Measurements from ENCODE around the gene SESN1.
"Not testable (repeated sequence)": the region's sequence is repeated elsewhere in the genome, so short reads cannot be mapped to it uniquely, and the experiment has no call there.

SESN1 gene

DNA sequence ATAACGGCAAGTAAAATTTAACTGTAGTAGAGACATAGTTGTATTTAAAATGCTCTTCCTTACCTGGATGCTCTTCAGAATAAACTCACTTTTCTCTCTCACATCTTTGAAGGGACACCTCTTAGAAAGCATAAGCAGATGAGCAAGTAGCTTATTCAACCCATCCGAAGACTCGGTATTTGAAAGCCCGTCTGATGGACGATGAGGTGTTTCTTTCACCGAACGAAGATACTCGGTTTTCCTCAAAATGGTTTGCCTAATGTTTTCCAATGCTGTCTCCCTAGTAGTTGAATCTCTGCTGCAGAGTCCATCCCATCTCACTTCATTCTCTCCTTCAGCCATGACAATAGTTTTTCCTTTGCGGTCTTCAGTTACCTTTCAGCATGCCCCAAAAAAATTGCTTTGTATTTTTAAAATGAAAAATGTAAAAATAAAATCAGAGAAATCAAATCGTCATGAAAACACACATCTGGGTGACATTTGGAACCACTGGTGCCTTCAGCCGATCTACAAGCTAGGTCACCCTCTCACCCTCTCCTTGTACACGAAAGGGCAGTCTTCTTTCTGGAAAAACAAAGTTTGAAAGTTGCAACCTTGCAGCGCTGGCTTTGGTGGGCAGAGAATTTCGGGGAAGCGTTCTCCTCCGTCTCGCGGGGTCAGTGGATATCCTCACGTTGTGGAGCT is 772 bp downstream of the SESN1 start:
- DNase-seq, result no peak

DNA sequence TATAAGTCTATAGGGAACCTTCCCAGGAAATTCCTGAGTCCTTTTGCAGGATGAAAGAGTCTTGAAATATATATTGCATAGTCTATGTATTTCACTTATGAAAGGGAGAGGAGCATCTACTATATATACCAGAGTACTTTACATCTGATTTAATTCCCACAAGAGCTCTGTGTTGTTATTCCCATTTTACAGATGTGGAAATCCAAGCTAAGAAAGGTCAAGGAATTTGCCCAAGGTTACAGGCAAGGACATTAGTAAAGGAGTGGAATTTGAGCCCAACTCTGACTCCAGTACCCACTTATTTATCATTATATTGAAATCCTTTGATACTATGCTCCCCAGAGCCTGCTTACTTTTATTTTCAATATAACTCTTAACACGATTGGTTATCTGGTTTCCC is 2.6 kb downstream of the SESN1 start:
- no peak for DNase-seq

DNA sequence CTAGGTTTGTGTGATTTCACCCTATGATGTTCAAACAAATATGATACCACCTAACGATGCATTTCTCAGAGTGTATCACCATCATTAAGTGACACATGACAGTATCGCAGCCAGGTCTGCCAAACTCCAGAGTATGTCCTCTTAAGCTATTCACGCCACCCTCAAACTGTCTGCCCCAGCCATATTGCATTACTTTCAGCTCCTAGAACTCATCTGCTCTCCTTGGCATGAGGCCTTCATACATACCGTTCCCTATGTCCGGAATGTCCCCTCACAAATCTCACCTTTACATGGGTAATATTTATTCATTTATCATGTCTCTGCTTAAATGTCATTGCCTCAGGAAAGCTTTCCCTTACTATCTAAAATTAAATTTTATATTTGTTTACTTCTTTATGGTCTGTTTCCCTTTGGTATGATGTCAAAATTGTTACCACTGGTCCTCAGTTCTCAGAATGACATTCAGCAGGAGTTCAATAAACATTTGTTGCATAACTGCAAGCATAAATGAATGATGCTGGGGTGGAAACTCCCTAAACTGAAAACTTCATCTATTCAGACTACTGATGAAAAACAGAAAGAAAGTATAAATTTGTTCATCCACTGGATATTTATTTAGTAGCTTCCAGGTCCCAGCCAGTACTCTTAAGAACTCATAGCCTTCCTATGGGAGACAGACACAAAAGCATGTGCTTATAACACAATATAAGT is 3.2 kb downstream of the SESN1 start:
- DNase-seq, result no peak

DNA sequence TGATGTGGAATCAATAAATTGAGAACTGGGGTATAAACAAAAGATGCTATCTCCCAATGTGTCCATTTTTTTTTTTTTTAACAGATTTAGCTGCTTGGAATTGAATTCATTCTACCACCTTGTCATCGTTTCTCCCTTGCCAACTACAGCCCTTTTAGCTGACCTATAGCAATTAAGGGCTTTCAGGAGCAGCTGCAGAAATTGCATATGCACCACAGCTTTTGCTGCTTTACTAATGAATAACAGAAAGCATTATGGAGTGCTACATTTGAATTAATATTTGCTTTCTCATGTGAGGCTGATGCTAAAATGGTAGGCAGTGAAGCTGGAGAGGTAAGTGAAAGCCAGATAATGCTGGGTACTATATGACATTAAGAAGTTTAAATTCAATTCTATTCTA is 5.7 kb downstream of the SESN1 start:
- DNase-seq, result no peak

DNA sequence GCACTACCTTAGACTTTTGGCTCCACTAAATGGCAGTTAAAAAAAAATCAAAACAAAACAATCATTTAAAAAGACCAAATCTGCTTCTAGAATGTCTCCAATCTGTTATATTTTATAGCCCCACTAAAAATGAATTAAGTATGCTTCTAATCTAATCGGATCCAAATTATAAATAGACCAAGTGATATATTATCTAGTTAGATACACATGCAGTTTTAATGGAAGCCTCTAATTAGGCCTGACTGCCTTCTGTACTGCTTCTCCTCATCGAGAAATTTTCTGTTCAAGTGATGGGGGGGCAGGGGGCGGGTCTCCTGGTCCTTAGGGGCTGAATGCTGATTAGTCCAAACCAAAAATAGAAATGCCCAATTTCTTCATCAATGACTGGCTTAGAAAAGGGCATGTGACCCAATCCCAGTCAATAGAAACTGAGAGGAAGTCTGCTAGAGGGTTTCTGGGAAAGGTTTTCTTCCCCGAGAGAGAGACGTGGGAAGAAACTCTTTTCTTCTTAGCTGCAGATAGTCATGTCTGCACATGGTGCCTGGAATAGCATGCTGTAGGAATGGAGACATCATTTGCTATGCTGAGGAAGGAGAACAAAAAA is 6.9 kb downstream of the SESN1 start:
- no peak for DNase-seq

DNA sequence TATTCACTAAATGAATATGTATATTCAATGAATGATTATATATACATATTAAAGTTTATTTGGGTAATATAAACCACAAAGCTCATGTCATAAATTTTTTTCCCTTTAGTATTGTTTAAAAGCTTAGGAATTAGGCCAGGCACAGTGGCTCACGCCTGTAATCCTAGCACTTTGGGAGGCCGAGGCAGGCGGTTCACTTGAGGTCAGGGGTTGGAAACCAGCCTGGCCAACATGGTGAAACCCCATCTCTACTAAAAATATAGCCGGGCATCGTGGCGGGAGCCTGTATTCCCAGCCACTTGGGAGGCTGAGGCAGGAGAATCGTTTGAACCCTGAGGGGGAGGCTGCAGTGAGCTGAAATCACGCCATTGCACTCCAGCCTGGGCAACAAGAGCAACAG is 10.5 kb downstream of the SESN1 start:
- DNase-seq, result not testable (repeated sequence)

DNA sequence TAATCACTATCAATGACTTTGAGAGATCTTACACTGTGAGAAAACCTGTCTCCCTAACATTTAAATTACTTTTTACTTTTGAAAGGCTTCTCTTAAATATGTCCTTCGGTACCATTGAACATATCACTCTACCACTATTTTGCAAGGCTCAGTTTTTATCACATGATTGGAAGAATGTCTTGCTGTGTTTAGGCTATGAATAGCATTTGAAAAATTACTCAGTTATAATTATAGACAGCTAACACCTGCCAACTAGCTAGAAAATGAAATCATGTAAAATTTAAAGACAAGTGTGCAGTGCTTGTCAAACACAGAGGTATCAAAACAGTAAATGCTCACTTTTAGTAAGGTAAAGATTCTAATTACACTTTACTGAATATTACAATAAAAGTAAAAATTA is 11.0 kb downstream of the SESN1 start:
- DNase-seq, result no peak

DNA sequence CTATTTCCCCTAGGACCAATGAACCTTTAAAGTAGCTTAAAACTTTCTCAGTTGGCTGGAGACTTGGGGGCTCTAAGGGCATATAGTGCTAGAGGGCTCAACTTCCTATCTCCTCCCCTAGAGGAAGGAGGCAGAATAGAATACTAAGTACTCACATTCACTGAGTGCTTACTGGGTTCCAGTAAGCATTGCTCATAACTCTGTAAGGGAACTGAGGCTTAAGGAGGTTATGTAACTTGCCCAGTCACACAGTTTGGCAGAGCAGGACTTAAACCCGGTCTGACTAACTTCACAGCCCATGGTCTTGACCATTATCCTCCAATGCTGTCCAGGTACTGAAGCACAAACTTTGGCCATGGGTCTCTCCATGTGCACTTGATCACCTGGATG is 12.5 kb downstream of the SESN1 start:
- DNase-seq, result no peak

DNA sequence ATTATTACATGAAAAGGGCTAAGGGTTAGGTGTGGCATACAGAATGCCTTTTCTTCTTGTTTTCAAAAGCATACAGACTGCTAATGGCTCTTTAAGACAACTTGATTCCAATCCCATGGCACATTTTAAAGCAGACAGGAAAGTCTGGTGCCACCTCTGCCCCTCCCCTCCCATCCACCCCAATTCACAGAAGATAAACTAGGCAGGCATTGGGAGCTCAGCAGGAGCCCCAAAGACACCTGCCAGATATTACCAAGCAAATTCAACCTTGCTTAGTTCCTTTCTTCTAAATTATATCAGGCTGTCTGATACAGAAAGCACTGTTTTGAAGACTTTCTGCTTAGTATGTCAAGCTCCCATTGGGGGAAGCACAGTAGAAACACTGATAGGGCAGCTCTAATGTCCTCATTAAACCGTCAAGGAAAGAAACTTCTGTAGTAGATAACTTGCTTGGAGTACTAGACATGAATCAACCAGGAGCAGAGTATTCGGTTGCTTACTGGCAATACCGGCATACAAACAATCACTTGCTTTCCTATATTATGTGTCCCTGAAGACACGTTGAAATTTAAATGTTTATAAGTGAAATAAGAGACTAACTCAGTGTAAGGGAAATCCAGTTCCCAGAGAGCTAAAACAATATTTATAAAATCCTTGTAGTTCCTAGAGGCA is 13.0 kb downstream of the SESN1 start:
- DNase-seq, result no peak

DNA sequence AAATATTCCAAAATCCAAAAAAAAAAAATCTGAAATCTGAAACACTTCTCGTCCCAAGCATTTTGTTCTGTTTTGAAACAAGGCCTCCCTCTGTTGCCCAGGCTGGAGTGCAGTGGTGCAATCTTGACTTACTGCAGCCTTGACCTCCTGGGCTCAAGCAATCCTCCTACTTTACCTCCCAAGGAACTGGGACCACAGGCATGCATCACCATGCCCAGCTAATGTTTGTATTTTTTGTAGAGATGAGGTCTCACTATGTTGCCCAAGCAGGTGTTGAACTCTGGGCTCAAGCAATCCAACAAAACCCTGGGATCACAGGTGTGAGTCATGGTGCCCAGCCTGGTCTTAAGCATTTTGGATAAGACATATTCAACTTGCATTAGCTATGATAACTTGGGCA is 13.6 kb downstream of the SESN1 start:
- DNase-seq, result no peak

DNA sequence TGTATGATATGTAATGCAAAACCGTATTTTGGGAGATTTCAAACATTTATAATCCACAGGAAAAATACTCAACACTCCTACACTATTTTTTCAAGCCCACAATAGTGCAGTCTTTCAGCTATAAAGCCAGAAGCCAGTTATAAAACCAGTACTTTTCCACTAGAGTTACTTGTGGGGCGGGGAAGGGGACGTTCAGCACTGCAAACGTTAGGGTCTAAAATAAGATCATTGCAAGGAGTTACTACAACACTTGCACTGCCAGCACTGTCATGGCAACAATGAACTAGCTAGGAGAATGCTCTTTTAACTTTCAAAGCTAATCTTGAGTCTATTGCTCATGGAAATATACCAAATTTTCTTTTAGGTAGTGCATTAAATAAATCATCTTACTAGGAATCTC is 14.7 kb downstream of the SESN1 start:
- no peak for DNase-seq

DNA sequence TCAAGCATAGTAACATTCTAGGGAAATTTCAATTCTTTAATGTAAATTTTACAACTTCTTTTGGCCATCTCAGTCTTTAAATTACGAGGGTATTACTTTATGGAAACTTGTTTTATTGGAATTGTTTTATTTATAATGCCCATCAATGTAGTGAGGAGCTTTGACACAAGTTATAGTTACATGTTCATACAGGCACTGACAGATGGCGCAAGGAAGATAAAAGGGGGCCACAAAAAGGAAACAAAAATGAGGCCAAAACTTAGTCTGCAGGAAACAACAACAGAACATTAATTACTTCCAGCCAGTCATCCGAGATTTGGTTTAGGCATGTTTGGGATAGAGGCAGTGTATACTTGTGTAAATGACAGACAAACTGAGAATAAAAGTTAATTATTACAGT is 18.3 kb downstream of the SESN1 start:
- DNase-seq, result no peak

DNA sequence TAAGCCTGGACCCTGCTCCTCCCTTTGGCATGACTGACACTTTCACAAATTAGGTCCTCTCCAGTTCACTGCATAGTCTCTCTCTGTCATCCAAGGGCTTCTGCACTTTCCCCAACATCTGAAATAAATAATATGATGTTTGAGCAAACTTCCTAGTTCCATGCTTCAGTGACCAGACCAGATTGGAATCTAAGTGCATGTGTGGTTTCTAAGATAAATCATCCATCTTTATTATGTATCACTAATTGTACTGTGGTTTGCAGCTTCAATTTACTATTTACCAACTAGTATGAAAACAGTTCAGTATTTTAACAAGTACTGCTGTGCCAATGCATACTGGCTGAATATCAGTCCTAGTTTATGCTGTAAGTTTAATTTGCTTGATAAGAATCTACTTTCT is 18.7 kb downstream of the SESN1 start:
- DNase-seq, result no peak

DNA sequence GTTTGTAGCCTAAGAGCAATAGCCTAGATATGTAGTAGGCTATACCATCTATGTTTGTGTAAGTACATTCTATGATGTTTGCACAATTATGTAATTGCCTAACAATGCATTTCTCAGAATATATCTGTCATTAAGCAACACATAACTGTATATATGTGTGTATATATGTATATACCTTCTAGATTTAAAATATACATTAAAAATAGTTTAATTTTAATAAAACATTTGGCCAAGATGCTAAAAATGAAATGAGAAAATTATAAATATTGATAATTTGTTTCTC is 20.6 kb downstream of the SESN1 start:
- DNase-seq, result no peak

DNA sequence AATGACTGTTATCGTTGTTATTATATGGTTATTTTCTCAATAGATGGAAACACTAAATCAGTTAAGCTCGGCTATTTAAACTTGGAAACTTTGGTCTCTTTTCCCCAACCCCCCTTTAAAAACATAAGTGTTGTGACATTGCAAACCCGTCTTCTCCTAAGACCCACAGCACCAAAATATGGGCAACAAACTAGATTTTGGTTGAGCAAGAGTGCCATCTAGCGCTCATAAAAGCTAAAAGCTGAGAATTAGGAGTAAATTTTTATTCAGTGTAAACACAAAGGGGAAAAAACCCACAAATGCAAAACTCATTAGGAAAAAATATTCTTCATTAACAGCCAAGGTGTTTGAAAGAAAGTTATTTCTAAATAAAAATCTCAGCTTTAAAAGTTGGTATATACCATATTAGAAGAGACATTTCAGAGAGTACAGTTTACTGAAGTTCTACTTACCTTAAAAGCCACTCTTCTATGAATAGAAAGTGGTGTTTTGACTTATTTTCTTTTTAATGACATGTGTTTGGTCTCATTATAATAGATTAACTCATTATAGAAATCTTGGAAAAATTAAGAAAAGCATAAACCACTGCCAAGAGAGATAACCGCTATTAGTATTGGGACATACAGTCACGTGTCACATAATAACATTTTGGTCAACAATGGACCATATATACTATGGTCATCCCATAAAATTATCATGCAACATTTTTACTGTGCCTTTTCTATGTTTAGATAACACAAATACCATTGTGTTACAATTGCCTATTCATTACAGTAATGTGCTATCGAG is 21.1 kb downstream of the SESN1 start:
- peak in 1 of 2 experiments; percentile 27 for DNase-seq

DNA sequence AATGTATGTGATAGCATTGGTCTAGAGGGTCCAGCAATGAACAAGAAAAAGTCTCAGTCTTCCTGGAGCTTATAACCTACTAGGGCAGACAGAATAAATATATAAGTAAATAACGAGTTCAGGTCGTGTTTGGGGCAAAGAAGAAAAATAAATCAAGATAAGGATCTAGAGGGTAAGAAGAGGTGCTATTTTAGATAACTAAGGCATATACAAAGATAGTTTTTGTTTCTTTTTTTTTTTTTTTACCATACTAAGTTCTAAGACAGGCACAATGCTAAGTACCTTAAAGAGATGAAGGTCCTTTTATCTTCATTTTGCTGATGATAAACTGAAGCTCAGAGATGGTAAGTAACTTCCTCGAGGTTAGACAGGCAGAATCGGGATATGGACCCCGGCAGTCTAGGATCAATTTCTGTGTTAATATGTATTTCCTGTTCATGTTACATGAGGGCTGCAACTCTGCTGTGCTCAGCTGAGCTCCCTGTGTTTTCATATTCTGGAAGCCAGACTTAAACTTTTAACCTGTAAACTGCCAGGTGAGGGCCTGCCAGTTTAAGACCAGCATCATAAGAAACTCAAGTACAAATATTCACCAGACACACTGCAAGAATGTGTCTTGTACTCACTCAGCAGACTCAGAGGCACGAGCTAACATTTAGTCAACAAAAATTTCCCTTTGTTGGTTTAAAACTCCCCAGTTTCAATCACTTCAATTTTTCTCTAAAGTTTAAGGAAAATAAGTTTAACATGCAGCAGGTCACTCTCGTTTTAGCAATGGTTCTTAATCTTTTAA is 23.3 kb downstream of the SESN1 start:
- DNase-seq, result no peak

DNA sequence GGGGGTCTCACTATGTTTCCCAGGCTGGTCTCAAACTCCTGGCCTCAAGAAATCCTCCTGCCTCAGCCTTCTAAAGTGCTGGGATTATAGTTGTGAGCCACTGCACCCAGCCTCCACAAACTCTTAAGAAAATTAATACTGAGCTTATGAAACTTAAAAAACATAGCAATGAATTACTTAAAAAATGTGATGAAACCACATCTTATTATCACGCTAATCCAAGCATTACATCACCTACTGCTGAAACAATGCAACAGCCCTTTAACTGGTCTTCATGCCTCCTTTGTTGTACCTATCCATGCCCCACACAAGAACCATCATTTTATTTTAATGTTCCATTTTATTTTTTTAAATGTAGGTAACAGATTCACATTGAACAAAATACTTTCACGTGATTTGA is 24.9 kb downstream of the SESN1 start:
- DNase-seq, result no peak

DNA sequence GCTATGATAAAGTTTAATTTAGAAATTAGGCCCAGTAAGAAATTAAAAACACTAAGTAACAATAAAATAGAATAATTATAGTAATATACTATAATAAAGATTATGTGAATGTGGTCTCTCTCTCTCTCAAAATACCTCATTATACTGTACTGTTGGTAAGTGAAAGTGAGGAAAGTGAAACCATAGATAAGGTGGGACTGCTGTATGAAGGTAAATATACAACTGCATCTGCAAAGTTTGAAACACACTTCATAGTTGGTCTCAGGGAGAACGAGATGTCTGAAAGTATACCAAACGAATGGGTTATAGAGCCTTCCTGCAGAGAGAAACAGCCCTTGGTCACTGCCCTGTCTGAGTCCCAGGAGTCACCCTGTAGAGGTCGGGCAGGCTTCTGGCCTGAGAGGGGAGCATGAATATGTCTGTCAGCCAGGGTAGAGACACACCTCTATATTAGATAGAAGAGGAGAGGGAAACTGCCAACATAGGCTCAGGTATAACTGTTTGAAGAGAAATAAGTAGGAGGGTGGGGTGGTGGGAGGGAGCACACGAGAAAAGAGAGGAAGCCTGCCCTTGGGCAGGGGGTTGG is 31.8 kb downstream of the SESN1 start:
- DNase-seq, result no peak

DNA sequence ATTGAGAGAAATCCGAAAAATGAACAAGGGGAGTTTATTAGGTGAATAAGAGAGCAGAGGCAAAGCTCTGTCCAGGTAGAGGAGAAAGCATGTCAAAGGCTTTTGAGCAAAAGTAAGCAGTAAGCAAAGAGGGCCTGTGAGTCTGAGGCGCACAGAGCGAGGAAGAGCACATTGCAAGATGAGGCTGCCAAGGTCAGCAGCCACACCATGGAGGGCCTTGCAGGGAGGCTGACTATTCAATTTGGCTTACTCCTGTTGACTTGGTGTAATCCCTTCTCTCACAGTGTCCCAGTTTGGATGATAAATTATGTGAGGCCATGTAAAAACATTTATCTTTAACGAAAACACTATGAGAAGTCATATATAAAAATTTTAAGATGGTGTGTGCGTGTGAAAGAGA is 32.4 kb downstream of the SESN1 start:
- no peak for DNase-seq

DNA sequence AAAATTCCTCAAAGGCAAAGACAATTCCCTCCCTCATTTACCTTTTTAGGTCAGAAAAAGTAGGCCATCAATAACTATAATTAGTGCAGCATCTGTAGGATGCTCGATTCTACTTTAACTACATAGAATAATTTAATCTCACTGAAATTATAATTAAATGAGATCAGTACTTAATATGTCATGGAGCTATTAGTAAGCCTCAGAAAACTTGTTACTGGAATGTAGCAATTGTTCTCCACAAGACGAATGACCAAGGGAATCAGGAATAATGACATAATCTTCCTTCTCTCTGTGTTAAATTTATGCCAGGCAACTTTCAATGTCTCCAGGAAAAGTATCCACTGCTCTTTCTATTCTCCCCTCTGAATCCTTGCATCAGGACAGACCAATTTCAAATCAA is 34.1 kb downstream of the SESN1 start:
- DNase-seq, result no peak

DNA sequence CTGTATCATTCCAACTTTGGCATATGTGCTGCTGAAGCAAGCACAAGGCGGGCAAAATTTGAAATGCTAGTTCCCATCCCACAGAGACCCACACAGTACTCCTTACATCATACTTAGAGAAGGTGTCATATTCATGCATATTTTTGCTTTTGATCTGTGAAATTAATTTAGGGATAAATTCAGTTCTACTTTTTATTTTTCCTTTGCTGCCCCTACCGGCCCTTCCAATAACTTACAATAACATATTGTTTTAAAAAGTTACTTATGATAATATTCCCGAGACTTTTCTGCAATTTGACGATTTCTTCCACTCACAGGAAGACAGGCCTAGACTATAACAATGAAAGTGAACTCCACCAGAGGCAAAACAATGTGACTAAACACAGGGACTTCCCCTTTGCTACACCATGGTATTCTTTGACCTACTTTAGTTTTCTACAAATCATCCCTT is 35.0 kb downstream of the SESN1 start:
- no peak for DNase-seq

DNA sequence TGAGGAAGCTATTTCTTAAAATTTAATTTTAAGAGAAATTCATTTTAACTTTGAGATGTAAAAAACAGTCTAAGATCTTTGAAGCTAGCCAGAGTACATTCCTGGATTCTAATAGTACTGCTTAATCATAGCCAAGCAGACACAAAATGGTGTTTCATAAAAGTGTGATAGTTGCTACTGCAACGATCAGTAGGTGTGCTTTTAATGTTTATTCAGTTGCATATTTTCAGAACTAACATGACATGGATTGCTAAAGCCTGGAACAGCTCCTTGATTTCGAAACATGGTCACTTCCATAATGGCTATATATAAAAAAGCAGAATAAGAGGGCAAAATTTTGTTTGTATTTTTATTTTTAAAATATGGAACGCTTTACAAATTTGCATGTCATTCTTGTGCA is 35.5 kb downstream of the SESN1 start:
- no peak for DNase-seq
